Endothelial cell (in vitro differentiated cells): ENCODE results near the gene CCDC178. TPM values are rescaled to one million over a fixed set of nuclear protein-coding genes. Genes with fewer than 3 reads are reported as not detected.

Experiments
- DNase-seq: peaks from one replicate; pipeline ENCODE4 v3.0.0; 2021; ENCODE audit warnings: low spot score
- H3K27ac Mint-ChIP-seq: one replicate; pipeline ENCODE4 v1.8.0; 2021; ENCODE audit warnings: mixed read lengths, inconsistent platforms; ENCODE audit not compliant: unreplicated experiment
- H3K27me3 Mint-ChIP-seq: one replicate; pipeline ENCODE4 v1.8.0; 2021; ENCODE audit warnings: mild to moderate bottlenecking, moderate library complexity, mixed read lengths, inconsistent platforms; ENCODE audit not compliant: unreplicated experiment
- H3K36me3 Mint-ChIP-seq: one replicate; pipeline ENCODE4 v1.8.0; 2021; ENCODE audit warnings: mild to moderate bottlenecking, low read depth, mixed read lengths, inconsistent platforms; ENCODE audit not compliant: unreplicated experiment
- H3K4me1 Mint-ChIP-seq: one replicate; pipeline ENCODE4 v1.8.0; 2021; ENCODE audit warnings: mild to moderate bottlenecking, mixed read lengths, inconsistent platforms; ENCODE audit not compliant: unreplicated experiment
- H3K4me3 Mint-ChIP-seq: one replicate; pipeline ENCODE4 v1.8.0; 2021; ENCODE audit warnings: mild to moderate bottlenecking, mixed read lengths, inconsistent platforms; ENCODE audit not compliant: unreplicated experiment
- H3K9me3 Mint-ChIP-seq: one replicate; pipeline ENCODE4 v1.8.0; 2021; ENCODE audit warnings: mixed read lengths, inconsistent platforms; ENCODE audit not compliant: unreplicated experiment
- total RNA-seq: library from RNA; stranded (reverse); fragmentation: NEBNext Ultra II Directional; extraction: Animal tissue kit (Norgen Biotek cat#: 25700); gene quantifications from one replicate; pipeline ENCODE4 v1.2.1, GENCODE V29; 2021; ENCODE audit not compliant: unreplicated experiment
- TF ChIP-seq, protein P1 (sequence below): fragments of 200-600 bp; sonication (generic); IDR thresholded peaks from one replicate; pipeline ENCODE4 v1.5.0; 2021; ENCODE audit warnings: antibody characterized with exemption; ENCODE audit not compliant: unreplicated experiment

The CCDC178 gene
- total RNA-seq, 1 donor from 2014 or later, result 5.3 TPM

DNA sequence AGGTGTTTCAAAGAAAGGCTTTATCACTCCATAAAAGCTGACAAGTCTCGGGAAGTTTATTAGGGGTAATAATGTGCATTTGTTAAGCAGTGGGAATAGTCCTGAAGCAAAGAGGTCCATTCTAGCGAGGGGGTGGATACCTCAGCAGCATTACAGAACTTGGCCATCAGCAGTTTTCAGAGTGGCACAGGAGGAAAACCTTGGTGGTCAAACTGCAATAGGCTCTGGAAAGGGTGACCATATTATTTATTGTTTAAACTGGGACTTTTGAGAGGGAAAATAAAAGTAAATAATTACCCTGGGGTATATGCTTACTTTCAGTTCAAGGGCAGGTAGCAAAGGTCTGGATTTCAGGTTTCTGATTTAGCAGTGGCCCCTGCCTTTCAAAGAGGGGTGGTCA lies 552.2 kb downstream of the CCDC178 start:
- H3K27ac Mint-ChIP-seq, result no peak overlapping the region

More for the DNA sequence above, 552.2 kb downstream of the CCDC178 start:
- DNase-seq, result no peak
- TF ChIP-seq, protein P1, sequence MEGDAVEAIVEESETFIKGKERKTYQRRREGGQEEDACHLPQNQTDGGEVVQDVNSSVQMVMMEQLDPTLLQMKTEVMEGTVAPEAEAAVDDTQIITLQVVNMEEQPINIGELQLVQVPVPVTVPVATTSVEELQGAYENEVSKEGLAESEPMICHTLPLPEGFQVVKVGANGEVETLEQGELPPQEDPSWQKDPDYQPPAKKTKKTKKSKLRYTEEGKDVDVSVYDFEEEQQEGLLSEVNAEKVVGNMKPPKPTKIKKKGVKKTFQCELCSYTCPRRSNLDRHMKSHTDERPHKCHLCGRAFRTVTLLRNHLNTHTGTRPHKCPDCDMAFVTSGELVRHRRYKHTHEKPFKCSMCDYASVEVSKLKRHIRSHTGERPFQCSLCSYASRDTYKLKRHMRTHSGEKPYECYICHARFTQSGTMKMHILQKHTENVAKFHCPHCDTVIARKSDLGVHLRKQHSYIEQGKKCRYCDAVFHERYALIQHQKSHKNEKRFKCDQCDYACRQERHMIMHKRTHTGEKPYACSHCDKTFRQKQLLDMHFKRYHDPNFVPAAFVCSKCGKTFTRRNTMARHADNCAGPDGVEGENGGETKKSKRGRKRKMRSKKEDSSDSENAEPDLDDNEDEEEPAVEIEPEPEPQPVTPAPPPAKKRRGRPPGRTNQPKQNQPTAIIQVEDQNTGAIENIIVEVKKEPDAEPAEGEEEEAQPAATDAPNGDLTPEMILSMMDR, result no peak
- Mint-ChIP-seq H3K27me3 (no peaks in the 10 kb centered on the region), H3K4me3 (no peak overlapping the region), H3K4me1 (peaks cover 21% of the 10 kb centered on the region), H3K9me3 (no peaks in the 10 kb centered on the region), H3K36me3 (no peaks in the 10 kb centered on the region)

Other genes starting within 250 kb of the CCDC178 start
- gene ASXL3, start 137.5 kb upstream of the CCDC178 start, total RNA-seq, result 7.2 TPM